Measurements from ENCODE around the gene IGFBP7. TPM values are rescaled to one million over a fixed set of nuclear protein-coding genes. Genes with fewer than 3 reads are reported as not detected.

IGFBP7 gene
- total and polyA plus RNA-seq, 2 donors (not counting 1 experiment from before 2014, with no cell fraction given) = 54.8 to 793 TPM

DNA sequence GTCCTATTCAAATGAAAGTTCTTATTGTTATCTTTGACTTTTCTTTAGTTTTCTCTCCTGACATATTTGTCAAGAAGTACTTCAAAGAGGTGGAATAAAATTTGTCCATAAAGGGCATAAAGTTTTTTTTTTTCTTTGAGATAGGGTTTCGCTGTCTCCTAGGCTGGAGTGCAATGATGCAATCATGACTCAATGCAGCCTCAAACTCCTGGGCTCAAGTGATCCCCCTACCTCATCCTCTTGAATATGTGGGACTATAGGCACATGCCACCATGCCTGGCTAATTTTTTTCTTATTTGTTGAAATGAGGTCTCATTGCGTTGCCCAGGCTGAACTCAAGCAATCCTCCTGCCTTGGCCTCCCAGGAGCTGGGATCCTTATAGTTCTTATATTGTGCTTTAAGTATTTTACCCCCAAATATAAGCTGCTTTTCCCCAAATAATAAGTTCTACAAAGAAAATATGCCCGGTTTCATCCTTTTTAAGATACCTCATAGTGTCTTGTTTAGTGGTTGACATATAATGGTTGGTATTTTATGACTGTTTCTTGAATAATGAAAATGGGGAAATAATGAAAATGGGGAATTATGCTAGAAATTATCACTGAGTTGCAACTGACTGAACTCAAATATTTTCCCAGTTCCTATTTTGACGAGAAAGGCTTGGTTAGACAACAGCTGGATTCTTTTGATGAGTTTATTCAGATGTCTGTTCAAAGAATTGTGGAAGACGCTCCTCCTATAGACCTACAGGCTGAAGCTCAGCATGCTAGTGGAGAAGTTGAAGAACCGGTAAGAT is 119.9 kb downstream of the IGFBP7 start:
- Histone ChIP-seq H3K4me2 (ENCODE audit: extremely low read depth, insufficient read depth, low read length) (no peak overlapping the region), H3K36me3 (ENCODE audit: control insufficient read depth, insufficient read depth, low read length) (peaks cover 8% of the 10 kb centered on the region), H3K79me2 (ENCODE audit: control insufficient read depth, insufficient read depth, low read length) (peaks cover 32% of the 10 kb centered on the region), H3K27me3 (ENCODE audit: control insufficient read depth, insufficient read depth, low read length) (no peaks in the 10 kb centered on the region), H3K27ac (ENCODE audit: insufficient read depth, low read length) (no peak overlapping the region), H4K20me1 (ENCODE audit: control insufficient read depth, extremely low read depth, insufficient read depth, low read length) (no peaks in the 10 kb centered on the region), H3K9me3 (ENCODE audit: control insufficient read depth, insufficient read depth, low read depth, low read length) (no peaks in the 10 kb centered on the region), H2AFZ (ENCODE audit: low read length) (no peak overlapping the region), H3K4me3 (replicated peaks in 1 of 4; ENCODE audit: control extremely low read depth in 1 of 4, insufficient read depth in 1 of 4, low read depth in 3 of 4, low read length in 4 of 4) (no peak overlapping the region), H3K4me1 (ENCODE audit: control insufficient read depth, extremely low read depth, insufficient read depth, low read length) (no peaks in the 10 kb centered on the region), H3K9ac (ENCODE audit: insufficient read depth, low read length) (no peak overlapping the region)
- DNase-seq (ENCODE audit: low read depth in 2 of 2) = peak; percentile 68
- TF ChIP-seq, protein P1, sequence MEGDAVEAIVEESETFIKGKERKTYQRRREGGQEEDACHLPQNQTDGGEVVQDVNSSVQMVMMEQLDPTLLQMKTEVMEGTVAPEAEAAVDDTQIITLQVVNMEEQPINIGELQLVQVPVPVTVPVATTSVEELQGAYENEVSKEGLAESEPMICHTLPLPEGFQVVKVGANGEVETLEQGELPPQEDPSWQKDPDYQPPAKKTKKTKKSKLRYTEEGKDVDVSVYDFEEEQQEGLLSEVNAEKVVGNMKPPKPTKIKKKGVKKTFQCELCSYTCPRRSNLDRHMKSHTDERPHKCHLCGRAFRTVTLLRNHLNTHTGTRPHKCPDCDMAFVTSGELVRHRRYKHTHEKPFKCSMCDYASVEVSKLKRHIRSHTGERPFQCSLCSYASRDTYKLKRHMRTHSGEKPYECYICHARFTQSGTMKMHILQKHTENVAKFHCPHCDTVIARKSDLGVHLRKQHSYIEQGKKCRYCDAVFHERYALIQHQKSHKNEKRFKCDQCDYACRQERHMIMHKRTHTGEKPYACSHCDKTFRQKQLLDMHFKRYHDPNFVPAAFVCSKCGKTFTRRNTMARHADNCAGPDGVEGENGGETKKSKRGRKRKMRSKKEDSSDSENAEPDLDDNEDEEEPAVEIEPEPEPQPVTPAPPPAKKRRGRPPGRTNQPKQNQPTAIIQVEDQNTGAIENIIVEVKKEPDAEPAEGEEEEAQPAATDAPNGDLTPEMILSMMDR (conservative IDR thresholded peaks at IDR 0.05 in 1 of 2, IDR thresholded peaks at IDR 0.05 in 1 of 2; ENCODE audit: low read depth in 1 of 2, low read length in 2 of 2) = no peak
- no peak for TF ChIP-seq EZH2 (IDR thresholded peaks at IDR 0.05; ENCODE audit: low read length, missing control alignments)

DNA sequence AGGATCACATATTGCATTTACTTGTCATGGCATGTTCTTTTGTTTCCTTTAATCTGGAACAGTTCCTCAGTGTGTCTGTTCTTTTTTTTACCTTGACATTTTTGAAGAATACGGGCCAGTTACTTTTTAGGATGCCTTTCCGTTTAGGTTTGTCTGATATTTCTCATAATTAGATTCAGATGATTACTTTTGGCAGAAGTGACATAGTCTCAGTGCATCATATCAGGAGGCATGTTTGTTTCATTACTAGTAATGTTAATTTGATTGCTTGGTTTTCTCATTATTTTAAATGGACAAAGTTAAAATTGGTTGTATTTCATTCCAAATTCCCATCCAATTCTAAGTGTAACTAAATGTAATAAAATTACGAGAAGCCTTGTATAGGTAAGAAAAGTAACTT is 123.2 kb downstream of the IGFBP7 start:
- H3K27ac ChIP-seq (ENCODE audit: insufficient read depth, low read length) = no peak overlapping the region
- no peak overlapping the region for H2AFZ ChIP-seq (ENCODE audit: low read length)
- no peak overlapping the region for H3K4me3 ChIP-seq (replicated peaks in 1 of 4; ENCODE audit: control extremely low read depth in 1 of 4, insufficient read depth in 1 of 4, low read depth in 3 of 4, low read length in 4 of 4)
- TF ChIP-seq, protein P1 (conservative IDR thresholded peaks at IDR 0.05 in 1 of 2, IDR thresholded peaks at IDR 0.05 in 1 of 2; ENCODE audit: low read depth in 1 of 2, low read length in 2 of 2) = no peak
- no peak for TF ChIP-seq EZH2 (IDR thresholded peaks at IDR 0.05; ENCODE audit: low read length, missing control alignments)
- no peak overlapping the region for H3K9ac ChIP-seq (ENCODE audit: insufficient read depth, low read length)
- no peak for DNase-seq (ENCODE audit: low read depth in 2 of 2)
- no peaks in the 10 kb centered on the region for H3K9me3 ChIP-seq (ENCODE audit: control insufficient read depth, insufficient read depth, low read depth, low read length)
- H3K79me2 ChIP-seq (ENCODE audit: control insufficient read depth, insufficient read depth, low read length) = peaks cover 65% of the 10 kb centered on the region
- no peaks in the 10 kb centered on the region for H3K27me3 ChIP-seq (ENCODE audit: control insufficient read depth, insufficient read depth, low read length)
- H3K4me1 ChIP-seq (ENCODE audit: control insufficient read depth, extremely low read depth, insufficient read depth, low read length) = no peaks in the 10 kb centered on the region
- no peaks in the 10 kb centered on the region for H4K20me1 ChIP-seq (ENCODE audit: control insufficient read depth, extremely low read depth, insufficient read depth, low read length)
- no peak overlapping the region for H3K4me2 ChIP-seq (ENCODE audit: extremely low read depth, insufficient read depth, low read length)
- H3K36me3 ChIP-seq (ENCODE audit: control insufficient read depth, insufficient read depth, low read length) = peaks cover 8% of the 10 kb centered on the region

DNA sequence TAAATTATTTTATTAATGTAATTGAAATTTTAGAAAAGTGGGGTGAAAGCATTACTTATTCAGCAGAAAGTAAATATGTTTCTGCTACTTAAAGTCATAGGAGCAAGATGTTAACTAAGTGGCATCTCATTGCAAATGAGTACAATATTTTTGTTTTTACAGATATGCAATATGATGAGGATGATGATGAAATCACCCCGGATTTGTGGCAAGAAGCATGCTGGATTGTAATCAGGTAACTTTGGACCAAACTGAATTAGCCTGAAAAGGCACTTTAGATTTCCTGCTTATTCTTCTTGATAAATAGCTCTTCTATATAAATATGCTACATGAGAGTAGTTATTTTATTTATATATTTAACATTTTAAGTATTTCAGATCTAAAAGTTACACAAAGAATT is 124.0 kb downstream of the IGFBP7 start:
- H3K36me3 ChIP-seq (ENCODE audit: control insufficient read depth, insufficient read depth, low read length) = peaks cover 8% of the 10 kb centered on the region
- TF ChIP-seq EZH2 (IDR thresholded peaks at IDR 0.05; ENCODE audit: low read length, missing control alignments) = no peak
- TF ChIP-seq, protein P1 (conservative IDR thresholded peaks at IDR 0.05 in 1 of 2, IDR thresholded peaks at IDR 0.05 in 1 of 2; ENCODE audit: low read depth in 1 of 2, low read length in 2 of 2) = no peak

More for the DNA sequence above, 124.0 kb downstream of the IGFBP7 start:
- Histone ChIP-seq H3K4me3 (replicated peaks in 1 of 4; ENCODE audit: control extremely low read depth in 1 of 4, insufficient read depth in 1 of 4, low read depth in 3 of 4, low read length in 4 of 4) (no peak overlapping the region), H3K79me2 (ENCODE audit: control insufficient read depth, insufficient read depth, low read length) (peaks cover 70% of the 10 kb centered on the region), H3K9ac (ENCODE audit: insufficient read depth, low read length) (no peak overlapping the region), H3K9me3 (ENCODE audit: control insufficient read depth, insufficient read depth, low read depth, low read length) (no peaks in the 10 kb centered on the region), H3K27me3 (ENCODE audit: control insufficient read depth, insufficient read depth, low read length) (no peaks in the 10 kb centered on the region), H2AFZ (ENCODE audit: low read length) (no peak overlapping the region), H3K27ac (ENCODE audit: insufficient read depth, low read length) (no peak overlapping the region), H3K4me2 (ENCODE audit: extremely low read depth, insufficient read depth, low read length) (no peak overlapping the region), H4K20me1 (ENCODE audit: control insufficient read depth, extremely low read depth, insufficient read depth, low read length) (no peaks in the 10 kb centered on the region), H3K4me1 (ENCODE audit: control insufficient read depth, extremely low read depth, insufficient read depth, low read length) (peaks cover 4% of the 10 kb centered on the region)
- DNase-seq (ENCODE audit: low read depth in 2 of 2) = no peak
